Epithelial cell of esophagus (primary cell): ENCODE measurements around the gene FAT3.

Experiments
- DNase-seq: peaks from one replicate; pipeline ENCODE4 v3.0.0; 2010; ENCODE audit warnings: low read depth
- H3K4me3 ChIP-seq: 2 replicates; pipeline ENCODE4 v1.5.1; 2011; ENCODE audit warnings: mild to moderate bottlenecking, low read length, control low read depth
- CTCF ChIP-seq: IDR thresholded peaks from 2 replicates; pipeline ENCODE4 v1.5.1; 2011; ENCODE audit warnings: low read depth, mild to moderate bottlenecking, low read length, control low read depth, inconsistent platforms; ENCODE audit not compliant: insufficient read depth; ENCODE audit errors: missing control alignments

FAT3 gene

GRCh38 chr11:92249156-92249753, 24.6 kb downstream of the FAT3 start:
- DNase-seq, result no peak

GRCh38 chr11:92251980-92252379, 27.4 kb downstream of the FAT3 start:
- no peak for DNase-seq
- no peak for TF ChIP-seq CTCF
- H3K4me3 ChIP-seq, result no peak overlapping the region

More at GRCh38 chr11:92249156-92249753, 24.6 kb downstream of the FAT3 start:
- H3K4me3 ChIP-seq, result no peak overlapping the region
- no peak for TF ChIP-seq CTCF

- no peak for TF ChIP-seq CTCF
- no peak for DNase-seq
- H3K4me3 ChIP-seq, result no peak overlapping the region
Measured at GRCh38 chr11:92253421-92253820, 28.8 kb downstream of the FAT3 start.

- DNase-seq, result no peak
- H3K4me3 ChIP-seq, result no peak overlapping the region
- no peak for TF ChIP-seq CTCF
Measured at GRCh38 chr11:92253945-92254344, 29.3 kb downstream of the FAT3 start.

- no peak overlapping the region for H3K4me3 ChIP-seq
- no peak for TF ChIP-seq CTCF
- DNase-seq, result no peak
Measured at GRCh38 chr11:92257536-92257935, 32.9 kb downstream of the FAT3 start.

GRCh38 chr11:92259861-92260260, 35.2 kb downstream of the FAT3 start:
- no peak for DNase-seq
- TF ChIP-seq CTCF, result no peak
- H3K4me3 ChIP-seq, result no peak overlapping the region

- DNase-seq, result no peak
- H3K4me3 ChIP-seq, result no peak overlapping the region
- no peak for TF ChIP-seq CTCF
Measured at GRCh38 chr11:92264350-92264749, 39.7 kb downstream of the FAT3 start.
